Bone marrow (tissue), 2 donors: ENCODE results near the gene GCSAML.

Experiments used
- DNase-seq, 2 donors: peaks; one replicate each; lab custom pipeline; 2025; lab: John Stamatoyannopoulos, UW

The GCSAML gene

DNA sequence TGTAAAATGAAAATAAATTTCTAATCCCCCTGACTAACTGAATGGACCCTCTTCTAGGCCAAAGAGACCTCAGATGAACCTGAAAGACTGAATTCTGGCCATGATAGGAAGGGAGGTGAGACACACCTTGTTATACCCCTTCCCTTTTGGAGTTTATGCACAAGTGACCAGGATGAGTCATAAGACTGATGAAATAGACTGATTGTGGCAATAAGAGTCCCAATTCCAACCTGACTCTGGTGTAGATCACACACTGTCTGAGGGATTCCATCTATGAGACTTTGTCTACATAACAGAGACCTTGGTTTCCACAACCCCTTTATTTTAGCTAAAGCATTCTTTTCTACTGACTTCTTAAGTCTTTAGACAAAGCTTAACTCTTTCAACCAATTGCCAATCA lies 25.7 kb downstream of the GCSAML start:
- no peak for DNase-seq

GRCh38 chr1:247576514-247576913 lies 27.6 kb downstream of the GCSAML start:
- DNase-seq, result peak in 1 of 2 donors; percentile 13

- DNase-seq, result no peak
Observed at GRCh38 chr1:247578946-247579460, 30.1 kb downstream of the GCSAML start.

- no peak for DNase-seq
Observed at GRCh38 chr1:247588060-247588459, 39.1 kb downstream of the GCSAML start, which contains the start of gene OR2G2. Gene OR2G2, plus strand, starts transcription at chr1:247588360. Its CDS starts 0 bp downstream, at chr1:247588360.

- no peak for DNase-seq
Observed at GRCh38 chr1:247605286-247605685, 56.4 kb downstream of the GCSAML start, which contains the start of gene OR2G3. Gene OR2G3, plus strand, starts transcription at chr1:247605586. Its CDS starts 0 bp downstream, at chr1:247605586.

- no peak for DNase-seq
Observed at GRCh38 chr1:247613405-247613804, 64.5 kb downstream of the GCSAML start.

- DNase-seq, result no peak
Observed at GRCh38 chr1:247614625-247615024, 65.7 kb downstream of the GCSAML start.
